Measurements from ENCODE around the gene FOXE3. TPM values are rescaled to one million over a fixed set of nuclear protein-coding genes. Genes with fewer than 3 reads are reported as not detected.

FOXE3 gene
- total RNA-seq, 1 donor from 2014 or later = not detected

- no peak for DNase-seq (ENCODE audit: low spot score)
Observed at GRCh38 chr1:47403321-47403910, 12.7 kb upstream of the FOXE3 start.

- DNase-seq (ENCODE audit: low spot score) = no peak
Observed at GRCh38 chr1:47405697-47406096, 10.4 kb upstream of the FOXE3 start.

GRCh38 chr1:47406966-47407365, 9.1 kb upstream of the FOXE3 start:
- no peak for DNase-seq (ENCODE audit: low spot score)

- DNase-seq (ENCODE audit: low spot score) = no peak
Observed at GRCh38 chr1:47407481-47407880, 8.6 kb upstream of the FOXE3 start.

- DNase-seq (ENCODE audit: low spot score) = no peak
Observed at GRCh38 chr1:47409311-47410067, 6.6 kb upstream of the FOXE3 start.

GRCh38 chr1:47410068-47410455, 6.0 kb upstream of the FOXE3 start:
- DNase-seq (ENCODE audit: low spot score) = no peak

GRCh38 chr1:47411436-47411835, 4.6 kb upstream of the FOXE3 start:
- DNase-seq (ENCODE audit: low spot score) = no peak

- no peak for DNase-seq (ENCODE audit: low spot score)
Observed at GRCh38 chr1:47412437-47412836, 3.6 kb upstream of the FOXE3 start.

- no peak for DNase-seq (ENCODE audit: low spot score)
Observed at GRCh38 chr1:47416319-47417169, 459 bp downstream of the FOXE3 start.

GRCh38 chr1:47417170-47418044, 1.3 kb downstream of the FOXE3 start:
- no peak for DNase-seq (ENCODE audit: low spot score)

- DNase-seq (ENCODE audit: low spot score) = no peak
Observed at GRCh38 chr1:47418122-47418521, 2.0 kb downstream of the FOXE3 start.

GRCh38 chr1:47418681-47419325, 2.7 kb downstream of the FOXE3 start:
- DNase-seq (ENCODE audit: low spot score) = no peak

GRCh38 chr1:47420547-47420946, 4.5 kb downstream of the FOXE3 start:
- DNase-seq (ENCODE audit: low spot score) = no peak

- no peak for DNase-seq (ENCODE audit: low spot score)
Observed at GRCh38 chr1:47423872-47424271, 7.8 kb downstream of the FOXE3 start.

- DNase-seq (ENCODE audit: low spot score) = no peak
Observed at GRCh38 chr1:47424336-47424982, 8.4 kb downstream of the FOXE3 start.

- DNase-seq (ENCODE audit: low spot score) = no peak
Observed at GRCh38 chr1:47431534-47431933, 15.4 kb downstream of the FOXE3 start.

- no peak for DNase-seq (ENCODE audit: low spot score)
Observed at GRCh38 chr1:47432071-47433036, 16.3 kb downstream of the FOXE3 start.

- DNase-seq (ENCODE audit: low spot score) = no peak
Observed at GRCh38 chr1:47433037-47433421, 16.9 kb downstream of the FOXE3 start.

GRCh38 chr1:47433477-47434050, 17.5 kb downstream of the FOXE3 start:
- DNase-seq (ENCODE audit: low spot score) = no peak
